Chondrocyte (in vitro differentiated cells): Measurements from ENCODE around the gene ZBED4. TPM values are rescaled to one million over a fixed set of nuclear protein-coding genes. Genes with fewer than 3 reads are reported as not detected.
A peak's percentile ranks its signal among the peaks of the same experiment; 100 is the strongest.

Source experiments
- DNase-seq: peaks from one replicate; pipeline ENCODE4 v3.0.0; 2021; ENCODE audit warnings: mixed read lengths, low spot score
- H3K27ac Mint-ChIP-seq: one replicate; pipeline ENCODE4 v1.8.0; 2021; ENCODE audit warnings: mild to moderate bottlenecking, moderate library complexity, mixed read lengths; ENCODE audit not compliant: unreplicated experiment
- H3K27me3 Mint-ChIP-seq: 2 replicates; pipeline ENCODE4 v1.8.0; 2021; ENCODE audit warnings: low read depth, mixed read lengths
- H3K36me3 Mint-ChIP-seq: 2 replicates; pipeline ENCODE4 v1.8.0; 2021; ENCODE audit warnings: low read depth, mixed read lengths
- H3K4me1 Mint-ChIP-seq: 2 replicates; pipeline ENCODE4 v1.8.0; 2021; ENCODE audit warnings: low read depth, mild to moderate bottlenecking, mixed read lengths
- H3K4me3 Mint-ChIP-seq: one replicate; pipeline ENCODE4 v1.8.0; 2021; ENCODE audit warnings: mild to moderate bottlenecking, moderate library complexity, mixed read lengths; ENCODE audit not compliant: unreplicated experiment
- H3K9me3 Mint-ChIP-seq: 2 replicates; pipeline ENCODE4 v1.8.0; 2021; ENCODE audit warnings: low read depth, mixed read lengths
- CTCF ChIP-seq: fragments of 200-600 bp; sonication (generic); IDR thresholded peaks from 2 replicates; pipeline ENCODE4 v1.5.0; 2021; ENCODE audit warnings: antibody characterized with exemption, mild to moderate bottlenecking, moderate library complexity
- total RNA-seq: library from RNA; stranded (reverse); gene quantifications from 3 replicates; pipeline ENCODE4 v1.2.1, GENCODE V29; 2021

ZBED4 gene
- total RNA-seq, 1 donor from 2014 or later, result 17.6 TPM

DNA sequence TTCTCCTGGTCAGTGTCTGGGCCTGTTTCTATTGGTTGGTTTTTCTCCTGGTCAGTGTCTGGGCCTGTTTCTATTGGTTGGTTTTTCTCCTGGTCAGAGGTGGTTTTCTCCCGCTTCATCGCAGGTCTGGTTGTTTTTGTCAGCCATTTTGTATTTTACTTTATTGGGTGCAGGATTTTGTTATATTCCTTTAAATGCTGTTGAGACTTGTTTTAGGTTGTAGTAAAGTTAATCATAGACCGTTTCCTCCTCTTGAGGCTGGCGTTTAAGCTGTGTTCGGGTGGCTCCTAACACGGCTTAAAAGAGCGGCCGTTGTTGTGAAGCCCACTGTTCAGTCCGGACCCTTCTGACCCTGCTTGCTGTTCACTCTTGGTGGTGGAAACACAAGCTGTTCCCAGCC lies 26.2 kb downstream of the ZBED4 start:
- H3K4me3 Mint-ChIP-seq, result peak overlapping the region; percentile 31
- peak overlapping the region; percentile 41 for H3K27ac Mint-ChIP-seq
- H3K4me1 Mint-ChIP-seq, result peaks cover 32% of the 10 kb centered on the region
- peaks cover 2% of the 10 kb centered on the region for H3K9me3 Mint-ChIP-seq
- DNase-seq, result no peak
- no peaks in the 10 kb centered on the region for H3K27me3 Mint-ChIP-seq
- TF ChIP-seq CTCF, result no peak
- peaks cover 17% of the 10 kb centered on the region for H3K36me3 Mint-ChIP-seq

DNA sequence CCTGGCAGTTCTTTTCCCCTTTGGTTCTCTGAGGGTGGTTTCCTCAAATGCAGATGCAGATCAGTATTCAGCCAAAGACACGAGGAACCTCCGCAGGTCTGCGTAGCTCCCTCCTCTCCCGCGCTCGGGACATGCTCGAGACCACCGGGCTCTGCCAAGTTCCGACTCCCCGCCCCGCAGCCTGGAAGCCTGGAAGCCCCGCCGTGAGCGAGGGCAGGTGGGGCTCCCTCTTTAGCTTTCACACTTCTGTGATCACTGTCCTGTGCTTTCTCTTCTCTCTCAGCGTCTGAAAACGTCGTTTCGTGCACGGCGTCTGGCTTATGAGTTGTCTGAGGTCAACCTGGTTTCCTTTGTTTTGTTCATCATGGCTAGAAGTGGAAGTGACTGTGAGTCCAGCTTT lies 26.6 kb downstream of the ZBED4 start:
- Mint-ChIP-seq H3K9me3 (peaks cover 2% of the 10 kb centered on the region), H3K4me1 (peaks cover 32% of the 10 kb centered on the region), H3K36me3 (peaks cover 17% of the 10 kb centered on the region), H3K4me3 (peak overlapping the region; percentile 31), H3K27ac (peak overlapping the region; percentile 41), H3K27me3 (no peaks in the 10 kb centered on the region)
- DNase-seq, result peak; percentile 69
- TF ChIP-seq CTCF, result no peak

DNA sequence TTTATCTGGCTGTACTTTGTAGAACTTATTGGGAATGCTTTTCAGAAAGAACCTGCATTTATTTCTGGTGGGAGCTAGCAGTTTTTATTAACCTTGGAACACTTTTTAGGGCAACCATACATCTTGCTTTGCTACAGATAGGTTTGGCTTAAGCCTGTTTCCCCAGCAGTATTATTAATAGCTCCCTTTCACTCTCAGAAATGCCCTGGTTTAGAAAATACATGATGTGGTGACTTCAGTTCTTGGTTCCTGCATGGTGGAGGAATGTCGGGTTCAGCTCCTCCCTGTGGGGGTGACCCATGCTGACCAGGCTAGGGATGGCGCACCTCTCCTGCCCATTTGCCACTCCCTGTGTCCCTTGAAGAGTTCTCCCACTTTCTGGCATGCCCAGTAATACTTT lies 28.2 kb downstream of the ZBED4 start:
- DNase-seq, result no peak
- Mint-ChIP-seq H3K27me3 (no peaks in the 10 kb centered on the region), H3K9me3 (peaks cover 2% of the 10 kb centered on the region), H3K4me3 (no peak overlapping the region), H3K27ac (peak overlapping the region; percentile 41), H3K36me3 (peaks cover 25% of the 10 kb centered on the region), H3K4me1 (peaks cover 32% of the 10 kb centered on the region)
- TF ChIP-seq CTCF, result no peak

DNA sequence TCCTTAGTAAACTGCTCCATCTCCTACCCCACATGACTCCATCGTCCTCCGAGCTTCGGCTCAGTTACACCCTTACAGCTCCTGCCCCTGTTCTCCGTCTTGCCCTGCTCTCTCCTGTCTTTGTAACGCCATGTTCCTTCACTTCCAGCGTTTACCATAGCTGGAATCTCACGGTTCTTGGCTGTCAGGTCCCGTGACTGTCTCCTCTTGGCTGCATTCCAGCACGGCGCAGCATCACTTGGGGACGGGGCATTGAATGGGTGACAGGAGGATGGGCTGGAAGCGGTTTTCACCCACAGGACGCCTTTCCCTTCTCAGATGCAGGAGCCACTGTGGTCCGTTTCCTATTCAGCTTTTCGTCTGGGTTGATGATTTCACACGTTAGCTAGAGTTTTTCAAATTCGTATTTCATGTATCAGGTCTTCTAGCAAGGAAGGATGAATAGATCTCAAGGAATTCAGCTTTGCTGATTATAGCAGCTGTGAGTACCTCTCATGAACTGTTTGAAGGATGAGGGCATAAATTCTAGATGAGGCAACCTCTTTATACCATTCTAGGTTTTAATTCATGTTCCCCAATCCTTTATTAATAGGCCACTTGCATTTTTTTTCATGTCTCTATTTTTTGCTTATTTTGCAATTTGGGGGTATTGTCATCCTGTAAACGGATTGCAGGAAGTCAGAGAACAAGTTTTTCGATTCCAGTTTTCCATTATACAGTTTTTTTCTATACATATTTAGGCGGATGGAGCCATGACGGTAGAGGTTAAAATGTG lies 29.1 kb downstream of the ZBED4 start:
- H3K9me3 Mint-ChIP-seq, result peaks cover under 1% of the 10 kb centered on the region
- peaks cover 28% of the 10 kb centered on the region for H3K36me3 Mint-ChIP-seq
- TF ChIP-seq CTCF, result no peak
- H3K4me3 Mint-ChIP-seq, result no peak overlapping the region
- no peak overlapping the region for H3K27ac Mint-ChIP-seq
- peaks cover 32% of the 10 kb centered on the region for H3K4me1 Mint-ChIP-seq
- H3K27me3 Mint-ChIP-seq, result no peaks in the 10 kb centered on the region
- DNase-seq, result peak; percentile 46

DNA sequence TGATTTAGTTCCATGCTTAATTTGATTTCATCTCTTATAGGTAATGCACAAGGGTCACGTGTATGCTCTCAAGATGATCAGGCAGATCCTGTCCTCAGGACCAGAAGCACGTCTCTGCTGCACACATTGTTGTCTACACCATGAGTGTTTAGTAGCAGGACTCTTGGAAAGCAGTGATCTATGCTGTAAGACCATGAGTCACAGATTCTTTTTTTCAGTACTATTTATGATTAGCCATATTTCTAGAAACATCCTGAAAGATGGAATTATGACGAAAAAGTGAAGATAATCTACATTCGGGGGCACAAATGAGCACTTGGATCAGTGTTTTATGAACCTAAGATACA lies 29.6 kb downstream of the ZBED4 start:
- no peak for TF ChIP-seq CTCF
- no peak overlapping the region for H3K4me3 Mint-ChIP-seq
- H3K36me3 Mint-ChIP-seq, result peaks cover 29% of the 10 kb centered on the region
- H3K9me3 Mint-ChIP-seq, result no peaks in the 10 kb centered on the region
- no peak overlapping the region for H3K27ac Mint-ChIP-seq
- H3K27me3 Mint-ChIP-seq, result no peaks in the 10 kb centered on the region
- H3K4me1 Mint-ChIP-seq, result peaks cover 31% of the 10 kb centered on the region
- DNase-seq, result no peak
